ENCODE results near the gene ARHGAP29. TPM values are rescaled to one million over a fixed set of nuclear protein-coding genes. Genes with fewer than 3 reads are reported as not detected.

Gene ARHGAP29
- total RNA-seq, 1 donor from 2014 or later, result 63.8 TPM

GRCh38 chr1:94246692-94247137 lies 9.3 kb upstream of the ARHGAP29 start:
- intact Hi-C loops (cut with DNase I), result loop anchor here (10.0 kb wide), 1 partner anchor 88 kb away; no protein-coding TSS in a partner anchor
- TF ChIP-seq CTCF (IDR thresholded peaks at IDR 0.05), result no peak
- peak overlapping the region; percentile 87 for H3K27ac ChIP-seq
- H3K9me3 ChIP-seq, result no peaks in the 10 kb centered on the region
- no peaks in the 10 kb centered on the region for H3K36me3 ChIP-seq
- H3K27me3 ChIP-seq (ENCODE audit: low read depth), result no peaks in the 10 kb centered on the region
- DNase-seq, result no peak
- peak; percentile 41 to 47 for ATAC-seq
- H3K4me1 ChIP-seq, result no peaks in the 10 kb centered on the region
- peak overlapping the region; percentile 65 for H3K4me3 ChIP-seq

- ATAC-seq, result no peak
- H3K4me1 ChIP-seq, result no peaks in the 10 kb centered on the region
- no peaks in the 10 kb centered on the region for H3K36me3 ChIP-seq
- no peaks in the 10 kb centered on the region for H3K27me3 ChIP-seq (ENCODE audit: low read depth)
- no peaks in the 10 kb centered on the region for H3K9me3 ChIP-seq
- H3K4me3 ChIP-seq, result peak overlapping the region; percentile 65
- intact Hi-C loops (cut with DNase I), result loop anchor here (10.0 kb wide), 1 partner anchor 89 kb away; no protein-coding TSS in a partner anchor
- no peak for TF ChIP-seq CTCF (IDR thresholded peaks at IDR 0.05)
- peak overlapping the region; percentile 87 for H3K27ac ChIP-seq
- DNase-seq, result no peak
Measured at GRCh38 chr1:94245747-94246438, 8.5 kb upstream of the ARHGAP29 start.

- intact Hi-C loops (cut with DNase I), result loop anchor here (10.0 kb wide), 1 partner anchor 90 kb away; no protein-coding TSS in a partner anchor
Measured at GRCh38 chr1:94244816-94245215, 7.4 kb upstream of the ARHGAP29 start.

GRCh38 chr1:94243665-94244064 lies 6.3 kb upstream of the ARHGAP29 start:
- no peak for TF ChIP-seq CTCF (IDR thresholded peaks at IDR 0.05)
- ATAC-seq (no peak), DNase-seq (no peak)
- Histone ChIP-seq H3K36me3 (no peaks in the 10 kb centered on the region), H3K27me3 (ENCODE audit: low read depth) (no peaks in the 10 kb centered on the region), H3K27ac (no peak overlapping the region), H3K4me1 (no peaks in the 10 kb centered on the region), H3K9me3 (no peaks in the 10 kb centered on the region), H3K4me3 (no peak overlapping the region)
- intact Hi-C loops (cut with DNase I), result loop anchor here (10.0 kb wide), 1 partner anchor 91 kb away; no protein-coding TSS in a partner anchor

More at GRCh38 chr1:94244816-94245215, 7.4 kb upstream of the ARHGAP29 start:
- Histone ChIP-seq H3K9me3 (no peaks in the 10 kb centered on the region), H3K4me1 (no peaks in the 10 kb centered on the region), H3K4me3 (peak overlapping the region; percentile 65), H3K36me3 (no peaks in the 10 kb centered on the region), H3K27me3 (ENCODE audit: low read depth) (no peaks in the 10 kb centered on the region), H3K27ac (no peak overlapping the region)
- TF ChIP-seq CTCF (IDR thresholded peaks at IDR 0.05), result no peak
- ATAC-seq (no peak), DNase-seq (no peak)

GRCh38 chr1:94240822-94241221 lies 3.4 kb upstream of the ARHGAP29 start:
- Histone ChIP-seq H3K4me3 (no peak overlapping the region), H3K4me1 (no peaks in the 10 kb centered on the region), H3K36me3 (no peaks in the 10 kb centered on the region), H3K9me3 (no peaks in the 10 kb centered on the region), H3K27me3 (ENCODE audit: low read depth) (peaks cover 9% of the 10 kb centered on the region), H3K27ac (no peak overlapping the region)
- TF ChIP-seq CTCF (IDR thresholded peaks at IDR 0.05), result peak; percentile 18
- ATAC-seq, result no peak
- intact Hi-C loops (cut with DNase I), result loop anchor here (10.0 kb wide), 1 partner anchor 94 kb away; no protein-coding TSS in a partner anchor
- no peak for DNase-seq

Data from lower lobe of right lung (tissue), 2 donors.